Measurements from ENCODE around the gene HELT. TPM values are rescaled to one million over a fixed set of nuclear protein-coding genes. Genes with fewer than 3 reads are reported as not detected.
A peak's percentile ranks its signal among the peaks of the same experiment; 100 is the strongest.

HELT gene
- total RNA-seq, 2 donors from 2014 or later, result not detected

DNA sequence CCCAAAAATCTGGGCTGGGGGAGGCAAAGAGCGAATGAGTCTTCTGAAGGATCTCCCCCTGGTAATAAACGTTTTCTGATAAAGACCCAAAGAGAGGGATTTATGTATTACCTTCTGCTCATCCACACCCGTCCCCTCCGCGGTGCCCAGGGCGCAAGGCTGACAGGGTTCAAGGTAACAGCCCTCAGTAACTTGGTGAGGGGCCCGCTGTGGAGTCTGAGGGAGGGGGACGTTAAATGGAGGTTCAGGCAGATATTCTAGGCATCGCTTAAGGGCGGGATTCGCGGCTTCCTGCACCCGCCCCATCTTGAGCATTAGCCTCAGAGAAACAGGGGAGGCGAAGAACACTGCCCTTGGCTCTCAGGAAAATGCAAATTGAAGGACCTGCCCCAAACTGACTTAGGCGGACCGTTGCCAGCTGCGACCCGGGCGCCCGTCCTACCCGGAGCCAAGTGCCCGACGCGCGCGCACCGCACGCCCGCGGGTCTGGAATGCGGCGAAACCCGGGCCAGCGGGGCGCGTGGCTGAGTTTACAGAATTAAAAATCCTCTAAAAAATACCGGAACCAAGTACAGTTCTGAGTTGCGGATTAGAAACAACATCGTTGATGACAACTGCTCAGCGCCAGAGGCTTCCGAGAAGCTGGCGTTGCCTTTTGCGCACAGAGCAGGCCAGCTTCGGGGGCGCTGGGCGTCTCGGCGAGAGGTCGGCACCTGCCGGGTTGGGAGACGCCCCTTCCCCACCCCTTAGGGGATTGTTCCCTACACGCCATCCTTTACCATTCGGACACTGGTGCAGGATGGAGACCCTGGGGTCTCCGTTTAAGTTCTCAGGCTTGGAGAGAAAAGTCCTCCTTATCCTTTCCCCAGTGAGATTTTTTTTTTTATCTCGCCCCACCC is 2.8 kb downstream of the HELT start:
- intact Hi-C loops (cut with DNase I), result no loop called here
- TF ChIP-seq POLR2AphosphoS5 (IDR thresholded peaks at IDR 0.05), result no peak
- TF ChIP-seq CTCF (IDR thresholded peaks at IDR 0.05), result no peak
- no peak for TF ChIP-seq POLR2A (IDR thresholded peaks at IDR 0.05)
- DNase-seq (ENCODE audit: low spot score), result no peak
- no peak overlapping the region for H3K4me3 ChIP-seq
- WGBS, result 2% methylated on average over 55 of the region's 55 CpGs
- H3K27ac ChIP-seq, result no peak overlapping the region
- H3K36me3 ChIP-seq, result no peaks in the 10 kb centered on the region
- peaks cover 44% of the 10 kb centered on the region for H3K27me3 ChIP-seq (replicated peaks; ENCODE audit: insufficient read depth)
- H3K9me3 ChIP-seq, result no peaks in the 10 kb centered on the region
- H3K4me1 ChIP-seq (replicated peaks), result peaks cover 6% of the 10 kb centered on the region

DNA sequence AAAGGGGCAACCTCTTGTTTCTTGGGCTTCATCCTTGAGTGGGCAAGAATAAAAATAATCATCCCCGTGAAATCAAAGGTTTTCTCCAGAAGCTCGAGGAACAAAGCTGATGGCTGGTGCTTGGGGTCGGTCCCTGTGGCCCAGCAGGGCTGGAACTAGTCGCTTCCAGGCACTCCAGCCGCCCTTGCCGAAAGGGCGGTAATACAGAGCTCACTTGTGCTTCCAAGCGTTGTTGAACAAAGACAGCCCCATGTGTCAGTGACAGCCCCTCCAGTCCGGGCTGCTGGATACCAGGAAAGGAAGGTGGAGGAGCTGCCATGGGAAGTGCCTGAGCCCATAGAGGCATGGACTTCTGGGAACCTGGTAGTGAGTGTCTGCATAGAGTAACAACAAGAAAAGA is 5.2 kb downstream of the HELT start:
- WGBS, result 60% methylated on average over 9 of the region's 9 CpGs
- intact Hi-C loops (cut with DNase I), result no loop called here
- peaks cover 6% of the 10 kb centered on the region for H3K4me1 ChIP-seq (replicated peaks)
- TF ChIP-seq POLR2AphosphoS5 (IDR thresholded peaks at IDR 0.05) (no peak), POLR2A (IDR thresholded peaks at IDR 0.05) (no peak), CTCF (IDR thresholded peaks at IDR 0.05) (no peak)
- H3K27me3 ChIP-seq (replicated peaks; ENCODE audit: insufficient read depth), result peaks cover 25% of the 10 kb centered on the region
- no peak overlapping the region for H3K27ac ChIP-seq
- H3K36me3 ChIP-seq, result no peaks in the 10 kb centered on the region
- H3K9me3 ChIP-seq, result no peaks in the 10 kb centered on the region
- no peak overlapping the region for H3K4me3 ChIP-seq
- no peak for DNase-seq (ENCODE audit: low spot score)

GRCh38 chr4:185028625-185029024 is 10.3 kb downstream of the HELT start:
- DNase-seq (ENCODE audit: low spot score), result peak; percentile 28
- no peaks in the 10 kb centered on the region for H3K4me1 ChIP-seq (replicated peaks)
- WGBS, result 51% methylated on average over 8 of the region's 8 CpGs
- no peaks in the 10 kb centered on the region for H3K36me3 ChIP-seq
- TF ChIP-seq POLR2A (IDR thresholded peaks at IDR 0.05) (no peak), POLR2AphosphoS5 (IDR thresholded peaks at IDR 0.05) (peak; percentile 73)
- H3K27me3 ChIP-seq (replicated peaks; ENCODE audit: insufficient read depth), result peaks cover 2% of the 10 kb centered on the region
- H3K4me3 ChIP-seq, result no peak overlapping the region
- H3K9me3 ChIP-seq, result no peaks in the 10 kb centered on the region
- H3K27ac ChIP-seq, result no peak overlapping the region
- intact Hi-C loops (cut with DNase I), result no loop called here

DNA sequence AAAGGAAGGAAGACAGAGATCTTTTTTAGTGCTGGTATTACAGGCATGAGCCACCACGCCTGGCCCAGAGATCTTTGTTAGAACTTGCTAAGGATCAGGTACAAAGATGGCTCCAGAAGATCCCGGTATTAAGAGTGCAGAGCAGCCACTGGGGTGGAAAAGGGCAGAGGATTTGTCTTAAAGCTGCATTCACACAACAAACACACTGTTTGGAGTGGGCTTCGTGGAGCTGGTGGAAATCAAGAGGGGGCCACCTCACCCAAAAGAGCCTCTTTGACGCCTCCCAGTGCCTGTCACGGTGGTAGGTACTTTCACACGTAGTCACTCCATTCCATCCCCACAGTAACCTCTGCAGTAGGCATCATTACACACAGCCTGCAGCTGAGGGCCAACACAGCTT is 13.3 kb downstream of the HELT start:
- Histone ChIP-seq H3K36me3 (no peaks in the 10 kb centered on the region), H3K27me3 (replicated peaks; ENCODE audit: insufficient read depth) (no peaks in the 10 kb centered on the region), H3K27ac (no peak overlapping the region), H3K4me3 (no peak overlapping the region), H3K4me1 (replicated peaks) (no peaks in the 10 kb centered on the region), H3K9me3 (no peaks in the 10 kb centered on the region)
- TF ChIP-seq POLR2AphosphoS5 (IDR thresholded peaks at IDR 0.05) (no peak), POLR2A (IDR thresholded peaks at IDR 0.05) (no peak), CTCF (IDR thresholded peaks at IDR 0.05) (no peak)
- WGBS, result 68% methylated on average over 6 of the region's 6 CpGs
- DNase-seq (ENCODE audit: low spot score), result no peak
- intact Hi-C loops (cut with DNase I), result no loop called here

GRCh38 chr4:185033072-185033471 is 14.8 kb downstream of the HELT start:
- H3K27me3 ChIP-seq (replicated peaks; ENCODE audit: insufficient read depth), result no peaks in the 10 kb centered on the region
- intact Hi-C loops (cut with DNase I), result no loop called here
- H3K4me3 ChIP-seq, result no peak overlapping the region
- no peaks in the 10 kb centered on the region for H3K36me3 ChIP-seq
- no peaks in the 10 kb centered on the region for H3K9me3 ChIP-seq
- H3K4me1 ChIP-seq (replicated peaks), result no peaks in the 10 kb centered on the region
- 82% methylated on average over 9 of the region's 9 CpGs for WGBS
- TF ChIP-seq POLR2AphosphoS5 (IDR thresholded peaks at IDR 0.05), result no peak
- no peak for TF ChIP-seq POLR2A (IDR thresholded peaks at IDR 0.05)
- no peak for TF ChIP-seq CTCF (IDR thresholded peaks at IDR 0.05)
- no peak for DNase-seq (ENCODE audit: low spot score)
- H3K27ac ChIP-seq, result no peak overlapping the region
